Uterus (tissue), 4 donors: ENCODE data around the gene TMEM266. TPM values are rescaled to one million over a fixed set of nuclear protein-coding genes. Genes with fewer than 3 reads are reported as not detected.

Experiments used
- DNase-seq, 2 donors: peaks; one replicate each; pipeline ENCODE4 v3.0.0-alpha.2; 2019 to 2020
- H3K27ac ChIP-seq, 2 donors: fragments of 200-600 bp; sonication (generic); 1 replicate in 1 of 2; 2 replicates in 1 of 2; pipeline ENCODE4 v1.5.1; 2016 to 2018
- H3K27me3 ChIP-seq, 2 donors: fragments of 200-600 bp; sonication (generic); one replicate each; pipeline ENCODE4 v1.5.1; 2018 to 2019; ENCODE audit warnings: control low read depth in 1 of 2
- H3K36me3 ChIP-seq, 2 donors: fragments of 200-600 bp; sonication (generic); one replicate each; pipeline ENCODE4 v1.5.1; 2019; ENCODE audit warnings: control low read depth in 1 of 2
- H3K4me1 ChIP-seq, 2 donors: fragments of 200-600 bp; sonication (generic); one replicate each; pipeline ENCODE4 v1.5.1; 2018 to 2019; ENCODE audit warnings: control low read depth in 1 of 2
- H3K4me3 ChIP-seq, 2 donors: fragments of 200-600 bp; sonication (generic); 1 replicate in 1 of 2; 2 replicates in 1 of 2; pipeline ENCODE4 v1.5.1; 2018 to 2019; ENCODE audit warnings: mild to moderate bottlenecking in 1 of 2
- H3K9me3 ChIP-seq, 2 donors: fragments of 200-600 bp; sonication (generic); one replicate each; pipeline ENCODE4 v1.5.1; 2019; ENCODE audit warnings: control low read depth in 1 of 2
- POLR2A ChIP-seq, 2 donors: fragments of 450-650 bp; IDR thresholded peaks; one replicate each; pipeline ENCODE4 v1.6.1; 2016; ENCODE audit warnings: antibody characterized with exemption in 2 of 2, mild to moderate bottlenecking in 1 of 2, moderate library complexity in 1 of 2
- intact Hi-C: fragments of 100-400 bp; cut with DNase I; formaldehyde crosslinking; loops from one replicate; pipeline ENCODE4 v1.15.1; 2023; ENCODE audit warnings: low total_unique reads
- total RNA-seq, 4 donors: library from RNA; depleted of rRNA in 3 of 4; stranded (reverse); fragments of >200 nt in 3 of 4; gene quantifications; one replicate each; pipeline versions ENCODE4 v1.1.0 to v1.2.4, GENCODE V29; 2014 to 2023
- TF ChIP-seq, protein P1 (sequence below), 4 experiments: fragments of 200-600 bp in 2 of 4; fragments of 450-650 bp in 2 of 4; sonication (generic) in 2 of 4; IDR thresholded peaks; one replicate each; pipeline ENCODE4 v1.5.1; 2016 to 2019; ENCODE audit warnings: antibody characterized with exemption in 4 of 4, mild to moderate bottlenecking in 2 of 4, moderate library complexity in 1 of 4
- donor health status: DM: yes; HTN: yes; CAD: no.

TMEM266 gene
- total RNA-seq, 4 donors from 2014 or later, result 0.35 TPM; not detected in 3

DNA sequence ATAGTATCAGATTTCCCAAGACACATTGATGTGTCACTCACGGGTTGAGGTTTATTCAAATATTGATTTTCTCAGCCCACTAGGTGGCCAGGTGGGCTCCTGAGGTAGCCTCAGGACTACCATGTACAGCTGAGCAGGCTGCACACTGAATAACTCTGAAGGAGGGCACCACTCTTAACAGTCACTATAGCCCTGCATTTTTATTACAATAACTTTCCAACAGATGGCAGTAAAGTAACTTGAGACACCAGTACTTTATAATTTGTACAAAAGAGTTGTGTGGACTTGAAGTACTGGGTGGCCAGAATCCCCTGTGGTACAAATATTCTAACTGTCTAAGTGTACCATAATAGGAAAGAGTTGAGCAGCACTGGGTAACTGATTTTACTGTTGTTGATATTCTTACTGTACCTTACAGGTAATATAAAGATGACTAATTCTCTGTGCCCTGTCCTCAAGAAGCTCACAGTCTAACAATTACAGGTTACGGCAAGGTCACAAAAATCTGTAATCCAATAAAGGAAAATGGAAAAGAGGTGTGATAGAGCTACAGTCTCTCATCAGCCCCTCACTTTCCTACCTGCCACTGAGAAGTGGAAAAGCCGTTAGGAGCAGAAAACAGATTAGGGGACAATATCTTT, 175.5 kb downstream of the TMEM266 start:
- Histone ChIP-seq H3K4me1 (no peaks in the 10 kb centered on the region), H3K9me3 (no peaks in the 10 kb centered on the region), H3K36me3 (no peaks in the 10 kb centered on the region), H3K4me3 (no peak overlapping the region), H3K27ac (no peak overlapping the region), H3K27me3 (no peaks in the 10 kb centered on the region)
- DNase-seq, result no peak
- intact Hi-C loops, result no loop called here
- no peak for TF ChIP-seq POLR2A (IDR thresholded peaks at IDR 0.05)
- TF ChIP-seq, protein P1, sequence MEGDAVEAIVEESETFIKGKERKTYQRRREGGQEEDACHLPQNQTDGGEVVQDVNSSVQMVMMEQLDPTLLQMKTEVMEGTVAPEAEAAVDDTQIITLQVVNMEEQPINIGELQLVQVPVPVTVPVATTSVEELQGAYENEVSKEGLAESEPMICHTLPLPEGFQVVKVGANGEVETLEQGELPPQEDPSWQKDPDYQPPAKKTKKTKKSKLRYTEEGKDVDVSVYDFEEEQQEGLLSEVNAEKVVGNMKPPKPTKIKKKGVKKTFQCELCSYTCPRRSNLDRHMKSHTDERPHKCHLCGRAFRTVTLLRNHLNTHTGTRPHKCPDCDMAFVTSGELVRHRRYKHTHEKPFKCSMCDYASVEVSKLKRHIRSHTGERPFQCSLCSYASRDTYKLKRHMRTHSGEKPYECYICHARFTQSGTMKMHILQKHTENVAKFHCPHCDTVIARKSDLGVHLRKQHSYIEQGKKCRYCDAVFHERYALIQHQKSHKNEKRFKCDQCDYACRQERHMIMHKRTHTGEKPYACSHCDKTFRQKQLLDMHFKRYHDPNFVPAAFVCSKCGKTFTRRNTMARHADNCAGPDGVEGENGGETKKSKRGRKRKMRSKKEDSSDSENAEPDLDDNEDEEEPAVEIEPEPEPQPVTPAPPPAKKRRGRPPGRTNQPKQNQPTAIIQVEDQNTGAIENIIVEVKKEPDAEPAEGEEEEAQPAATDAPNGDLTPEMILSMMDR (IDR thresholded peaks at IDR 0.05), result peak in 3 of 4 experiments; percentile 21 to 26 (median 23)

- no peak for TF ChIP-seq POLR2A (IDR thresholded peaks at IDR 0.05)
- TF ChIP-seq, protein P1 (IDR thresholded peaks at IDR 0.05), result no peak
- H3K27me3 ChIP-seq, result no peaks in the 10 kb centered on the region
- DNase-seq, result no peak
- no peaks in the 10 kb centered on the region for H3K9me3 ChIP-seq
- H3K27ac ChIP-seq, result no peak overlapping the region
- H3K4me1 ChIP-seq, result no peaks in the 10 kb centered on the region
- H3K36me3 ChIP-seq, result no peaks in the 10 kb centered on the region
- H3K4me3 ChIP-seq, result no peak overlapping the region
- intact Hi-C loops, result no loop called here
These were observed 176.6 kb downstream of the TMEM266 start for GRCh38 chr15:76236350-76236749.

DNA sequence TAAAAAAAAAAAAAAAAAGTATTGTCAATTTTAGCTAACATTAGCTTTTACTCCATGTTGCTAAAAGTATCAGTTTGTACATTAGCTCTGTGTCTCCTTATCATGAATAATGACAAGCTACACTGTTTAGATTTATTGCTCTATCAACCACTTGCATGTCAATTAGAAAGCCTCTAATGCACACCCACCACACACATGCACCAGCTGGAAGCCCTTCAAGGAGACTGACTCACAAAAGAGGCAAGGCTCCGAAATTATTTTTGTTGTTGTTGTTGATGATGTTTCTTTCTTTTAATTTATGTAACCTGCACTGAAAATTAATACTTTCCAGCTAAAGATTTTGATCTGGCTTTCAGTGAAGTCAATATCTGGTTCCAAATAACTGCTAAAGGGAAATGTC, 180.0 kb downstream of the TMEM266 start:
- intact Hi-C loops, result no loop called here
- DNase-seq, result no peak
- H3K4me3 ChIP-seq, result no peak overlapping the region
- no peaks in the 10 kb centered on the region for H3K9me3 ChIP-seq
- H3K36me3 ChIP-seq, result no peaks in the 10 kb centered on the region
- H3K27ac ChIP-seq, result no peak overlapping the region
- H3K4me1 ChIP-seq, result no peaks in the 10 kb centered on the region
- no peak for TF ChIP-seq POLR2A (IDR thresholded peaks at IDR 0.05)
- TF ChIP-seq, protein P1 (IDR thresholded peaks at IDR 0.05), result no peak
- no peaks in the 10 kb centered on the region for H3K27me3 ChIP-seq

- TF ChIP-seq, protein P1 (IDR thresholded peaks at IDR 0.05), result no peak
- TF ChIP-seq POLR2A (IDR thresholded peaks at IDR 0.05), result no peak
- intact Hi-C loops, result no loop called here
- Histone ChIP-seq H3K36me3 (no peaks in the 10 kb centered on the region), H3K27me3 (no peaks in the 10 kb centered on the region), H3K4me3 (no peak overlapping the region), H3K27ac (no peak overlapping the region), H3K9me3 (no peaks in the 10 kb centered on the region), H3K4me1 (no peaks in the 10 kb centered on the region)
- DNase-seq, result no peak
These were observed 185.4 kb downstream of the TMEM266 start for GRCh38 chr15:76245072-76245610.

DNA sequence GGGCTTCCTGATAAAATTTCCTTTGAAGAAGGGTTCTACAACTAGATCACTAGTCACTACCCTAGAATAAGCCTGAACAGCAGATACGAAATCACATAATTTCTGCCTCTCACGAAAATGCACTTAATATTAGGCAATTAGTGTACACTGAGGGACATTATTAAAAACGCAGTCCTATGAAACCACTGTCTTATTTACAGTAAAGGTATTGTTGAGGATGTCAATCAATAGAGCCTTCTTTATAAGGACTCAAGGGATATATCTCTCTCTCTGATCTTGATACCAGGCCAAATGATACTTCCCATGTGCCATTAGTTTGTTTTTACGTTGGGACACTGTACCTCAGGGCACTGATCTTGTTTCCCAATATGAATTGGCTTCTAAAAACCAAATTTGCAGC, 191.9 kb downstream of the TMEM266 start:
- no peak for TF ChIP-seq POLR2A (IDR thresholded peaks at IDR 0.05)
- TF ChIP-seq, protein P1 (IDR thresholded peaks at IDR 0.05), result no peak
- H3K9me3 ChIP-seq, result no peaks in the 10 kb centered on the region
- H3K27ac ChIP-seq, result no peak overlapping the region
- intact Hi-C loops, result no loop called here
- no peaks in the 10 kb centered on the region for H3K27me3 ChIP-seq
- H3K4me3 ChIP-seq, result no peak overlapping the region
- no peaks in the 10 kb centered on the region for H3K36me3 ChIP-seq
- H3K4me1 ChIP-seq, result no peaks in the 10 kb centered on the region
- DNase-seq, result no peak
